SK-N-SH (cell line): ENCODE measurements around the gene EXOC3L1. TPM values are rescaled to one million over a fixed set of nuclear protein-coding genes. Genes with fewer than 3 reads are reported as not detected.

Experiments
- CTCF ChIA-PET: fragments of 300-600, 350-600 bp; formaldehyde crosslinking; extraction: SDS; loops from one replicate; lab custom pipeline; 2021; lab: Yijun Ruan, JAX
- POLR2A ChIA-PET: fragments of 350-600 bp; sonication (Branson Sonifier 250); formaldehyde crosslinking; extraction: SDS; loops from one replicate; lab custom pipeline; 2020; ENCODE audit warnings: antibody characterized with exemption, inconsistent platforms; lab: Yijun Ruan, JAX
- DNase-seq: peaks from one replicate; pipeline ENCODE4 v3.0.0; 2012
- H2AFZ ChIP-seq: fragments of 200-600 bp; sonication (generic); 2 replicates; pipeline ENCODE4 v1.8.1; 2016; ENCODE audit warnings: antibody characterized with exemption, mild to moderate bottlenecking, low read depth
- H3F3A ChIP-seq: fragments of 200-600 bp; sonication (generic); replicated peaks from 2 replicates; pipeline ENCODE3; 2016; ENCODE audit warnings: antibody characterized with exemption, mild to moderate bottlenecking; ENCODE audit not compliant: insufficient read depth
- H3K27ac ChIP-seq, 2 experiments: fragments of 200-500 bp in 1 of 2; fragments of 200-600 bp in 1 of 2; sonication (Bioruptor generic) in 1 of 2; sonication (generic), shearing (Covaris generic) in 1 of 2; 2 replicates each; pipeline versions ENCODE4 v1.5.1 to v1.6.1; 2014 to 2016; ENCODE audit warnings: low read depth in 2 of 2, inconsistent platforms in 1 of 2, low read length in 1 of 2, mild to moderate bottlenecking in 1 of 2, mixed read lengths in 1 of 2
- H3K27me3 ChIP-seq: fragments of 200-600 bp; sonication (generic), shearing (Covaris generic); 2 replicates; pipeline ENCODE4 v1.6.1; 2016; ENCODE audit warnings: mixed run types; ENCODE audit not compliant: insufficient read depth
- H3K36me3 ChIP-seq, 2 experiments: fragments of 200-500 bp in 1 of 2; fragments of 200-600 bp in 1 of 2; sonication (Bioruptor generic) in 1 of 2; sonication (generic) in 1 of 2; replicated peaks in 1 of 2; 2 replicates each; pipeline versions ENCODE3 to v1.5.1; 2014 to 2016; ENCODE audit warnings: low read length in 1 of 2, mild to moderate bottlenecking in 1 of 2; ENCODE audit not compliant: insufficient read depth in 2 of 2, control insufficient read depth in 1 of 2
- H3K4me1 ChIP-seq, 2 experiments: fragments of 200-500 bp in 1 of 2; fragments of 200-600 bp in 1 of 2; sonication (Bioruptor generic) in 1 of 2; sonication (generic), shearing (Covaris generic) in 1 of 2; 2 replicates each; pipeline versions ENCODE4 v1.5.1 to v1.6.1; 2014 to 2016; ENCODE audit warnings: low read depth in 1 of 2, low read length in 1 of 2, mixed run types in 1 of 2; ENCODE audit not compliant: insufficient read depth in 2 of 2, control insufficient read depth in 1 of 2
- H3K4me2 ChIP-seq: fragments of 200-600 bp; sonication (generic), shearing (Covaris generic); 2 replicates; pipeline ENCODE4 v1.6.1; 2017; ENCODE audit warnings: mixed run types
- H3K4me3 ChIP-seq, 2 experiments: fragments of 200-500 bp in 1 of 2; fragments of 200-600 bp in 1 of 2; sonication (Bioruptor generic) in 1 of 2; sonication (generic), shearing (Covaris generic) in 1 of 2; 2 replicates each; pipeline versions ENCODE4 v1.5.1 to v1.8.1; 2014 to 2016; ENCODE audit warnings: low read depth in 2 of 2, inconsistent platforms in 1 of 2, low read length in 1 of 2, mild to moderate bottlenecking in 1 of 2, mixed read lengths in 1 of 2, moderate library complexity in 1 of 2
- H3K79me2 ChIP-seq: fragments of 200-600 bp; sonication (generic); 2 replicates; pipeline ENCODE4 v1.8.1; 2017; ENCODE audit warnings: mild to moderate bottlenecking; ENCODE audit not compliant: insufficient read depth
- H3K9ac ChIP-seq: fragments of 200-600 bp; sonication (generic); 2 replicates; pipeline ENCODE4 v1.6.1; 2017; ENCODE audit warnings: mixed run types
- H3K9me2 ChIP-seq: fragments of 200-600 bp; sonication (generic); 2 replicates; pipeline ENCODE4 v1.6.1; 2017; ENCODE audit warnings: mixed run types
- H3K9me3 ChIP-seq: fragments of 200-600 bp; sonication (generic); 2 replicates; pipeline ENCODE4 v1.6.1; 2017; ENCODE audit warnings: mixed run types, mild to moderate bottlenecking, moderate library complexity
- H4K20me1 ChIP-seq: fragments of 200-600 bp; sonication (generic); 2 replicates; pipeline ENCODE4 v1.6.1; 2017; ENCODE audit warnings: mild to moderate bottlenecking, mixed run types; ENCODE audit not compliant: insufficient read depth
- EP300 ChIP-seq, 2 experiments: IDR thresholded peaks; 2 replicates each; pipeline versions ENCODE4 v1.4.0 to v1.6.1; 2012; ENCODE audit warnings: borderline replicate concordance in 1 of 2, low read depth in 1 of 2, low read length in 1 of 2
- FOXM1 ChIP-seq: IDR thresholded peaks from 2 replicates; pipeline ENCODE4 v1.4.0; 2012; ENCODE audit warnings: low read depth, mild to moderate bottlenecking
- GATA2 ChIP-seq: sonication (generic); formaldehyde crosslinking; IDR thresholded peaks from 2 replicates; pipeline ENCODE4 v1.5.0; 2020; ENCODE audit warnings: mild to moderate bottlenecking, missing genetic modification reagents
- IRF3 ChIP-seq: fragments of 150-350 bp; IDR thresholded peaks from 2 replicates; pipeline ENCODE4 v1.6.1; 2016; ENCODE audit warnings: mild to moderate bottlenecking, low read depth, low read length
- JUND ChIP-seq: IDR thresholded peaks from 2 replicates; pipeline ENCODE4 v1.4.0; 2012
- MAX ChIP-seq: IDR thresholded peaks from 2 replicates; pipeline ENCODE4 v1.4.0; 2012; ENCODE audit warnings: low read depth
- MEF2A ChIP-seq: IDR thresholded peaks from 2 replicates; pipeline ENCODE4 v1.4.0; 2012; ENCODE audit warnings: low read depth, borderline replicate concordance
- NFIC ChIP-seq: IDR thresholded peaks from 2 replicates; pipeline ENCODE4 v1.4.0; 2012; ENCODE audit warnings: borderline replicate concordance
- NRF1 ChIP-seq: IDR thresholded peaks from 2 replicates; pipeline ENCODE4 v1.6.1; 2012; ENCODE audit warnings: low read depth, mild to moderate bottlenecking, low read length
- POLR2AphosphoS5 ChIP-seq: IDR thresholded peaks from 2 replicates; pipeline ENCODE4 v1.6.1; 2012; ENCODE audit warnings: low read depth, low read length
- RAD21 ChIP-seq: IDR thresholded peaks from 2 replicates; pipeline ENCODE4 v1.6.1; 2012; ENCODE audit warnings: mild to moderate bottlenecking, low read length
- RCOR1 ChIP-seq: fragments of 150-350 bp; IDR thresholded peaks from 2 replicates; pipeline ENCODE4 v1.6.1; 2017; ENCODE audit warnings: antibody characterized with exemption, low read length
- RFX5 ChIP-seq: IDR thresholded peaks from 2 replicates; pipeline ENCODE4 v1.6.1; 2012; ENCODE audit warnings: mild to moderate bottlenecking, improper control_type of control experiment, low read length
- SIN3A ChIP-seq: IDR thresholded peaks from 2 replicates; pipeline ENCODE4 v1.6.1; 2012; ENCODE audit warnings: low read depth, mild to moderate bottlenecking, low read length, moderate library complexity, borderline replicate concordance
- SMC3 ChIP-seq: IDR thresholded peaks from 2 replicates; pipeline ENCODE4 v1.6.1; 2012; ENCODE audit warnings: low read depth, low read length, improper control_type of control experiment
- TAF1 ChIP-seq: IDR thresholded peaks from 2 replicates; pipeline ENCODE4 v1.6.1; 2012; ENCODE audit warnings: low read depth, mild to moderate bottlenecking, low read length, moderate library complexity, borderline replicate concordance
- TCF12 ChIP-seq: IDR thresholded peaks from 2 replicates; pipeline ENCODE4 v1.4.0; 2012
- YY1 ChIP-seq: IDR thresholded peaks from 2 replicates; pipeline ENCODE4 v1.4.0; 2012; ENCODE audit warnings: low read depth, mild to moderate bottlenecking
- ZBTB33 ChIP-seq: IDR thresholded peaks from 2 replicates; pipeline ENCODE4 v1.4.0; 2012; ENCODE audit warnings: low read depth, borderline replicate concordance
- WGBS: methylation state at CpG from one replicate; pipeline ENCODE4 v1.1.6; 2017; ENCODE audit warnings: low lambda C conversion rate; 5-methylcytosine and 5-hydroxymethylcytosine counted together
- polyA plus RNA-seq, 3 experiments: library from polyadenylated mRNA; depleted of rRNA; stranded (reverse); fragments of >200 nt; gene quantifications; 2 replicates each; pipeline ENCODE4 v1.2.3, GENCODE V29; 2012
- TF ChIP-seq, protein P1 (sequence below): IDR thresholded peaks from 2 replicates; pipeline ENCODE4; 2012

Gene EXOC3L1
- polyA plus RNA-seq, 1 of the 3 experiments (the other 2 are of a cell fraction): 0.46 TPM

- no peak for TF ChIP-seq IRF3
- TF ChIP-seq SIN3A: no peak
- TF ChIP-seq RCOR1: no peak
- TF ChIP-seq, protein P1, sequence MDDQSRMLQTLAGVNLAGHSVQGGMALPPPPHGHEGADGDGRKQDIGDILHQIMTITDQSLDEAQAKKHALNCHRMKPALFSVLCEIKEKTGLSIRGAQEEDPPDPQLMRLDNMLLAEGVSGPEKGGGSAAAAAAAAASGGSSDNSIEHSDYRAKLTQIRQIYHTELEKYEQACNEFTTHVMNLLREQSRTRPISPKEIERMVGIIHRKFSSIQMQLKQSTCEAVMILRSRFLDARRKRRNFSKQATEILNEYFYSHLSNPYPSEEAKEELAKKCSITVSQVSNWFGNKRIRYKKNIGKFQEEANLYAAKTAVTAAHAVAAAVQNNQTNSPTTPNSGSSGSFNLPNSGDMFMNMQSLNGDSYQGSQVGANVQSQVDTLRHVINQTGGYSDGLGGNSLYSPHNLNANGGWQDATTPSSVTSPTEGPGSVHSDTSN: no peak
- TF ChIP-seq SMC3: no peak
- no peak for TF ChIP-seq FOXM1
- no peak for TF ChIP-seq GATA2 (CRISPR knock-in tag)
- TF ChIP-seq EP300 (IDR thresholded peaks at IDR 0.05; ENCODE audit: borderline replicate concordance in 1 of 2, low read depth in 1 of 2, low read length in 1 of 2): no peak
- no peak for TF ChIP-seq TCF12
- no peak for TF ChIP-seq RFX5
Observed at GRCh38 chr16:67206129-67206837, 16.3 kb upstream of the EXOC3L1 start (continued).

DNA sequence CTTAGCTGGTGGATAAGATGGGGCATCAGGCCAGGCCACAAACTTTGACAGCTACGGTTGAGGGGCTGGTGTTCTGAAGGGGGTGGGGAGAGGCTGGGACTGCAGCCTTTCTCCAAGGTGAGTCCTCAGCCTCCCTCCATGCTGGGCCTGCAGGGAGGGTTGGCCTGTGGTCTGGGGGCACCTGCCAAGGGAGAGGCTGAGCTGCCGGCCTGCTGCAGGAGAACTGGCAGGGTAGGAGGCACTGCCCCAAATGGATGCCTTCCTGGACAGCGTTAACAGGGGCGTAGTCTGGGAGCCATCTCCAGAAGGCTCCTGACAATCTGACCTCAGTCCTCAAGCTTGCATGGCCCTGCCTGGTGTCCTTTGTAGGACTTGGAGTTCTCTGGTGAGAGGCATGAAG is 14.1 kb upstream of the EXOC3L1 start:
- no peak overlapping the region for H2AFZ ChIP-seq
- no peak overlapping the region for H3K4me2 ChIP-seq
- ChIA-PET CTCF (no interaction called here), POLR2A (no interaction called here)
- WGBS: 100% methylated on average over 3 of the region's 4 CpGs
- peaks cover 8 to 11% of the 10 kb centered on the region in 2 experiments; a peak in 2 of 4 replicates for H3K4me1 ChIP-seq
- TF ChIP-seq SMC3: no peak
- TF ChIP-seq POLR2AphosphoS5: 0 out of 2 replicates have a peak, but pooled peaks have one; percentile 10
- TF ChIP-seq, all 33 proteins: peak for 1
- no peaks in the 10 kb centered on the region for H3K27me3 ChIP-seq
- H3K4me3 ChIP-seq: no peak overlapping the region
- no peaks in the 10 kb centered on the region for H3K79me2 ChIP-seq
- H3K27ac ChIP-seq: no peak overlapping the region
- no peak for DNase-seq
- no peaks in the 10 kb centered on the region for H4K20me1 ChIP-seq
- no peaks in the 10 kb centered on the region for H3K9me3 ChIP-seq
- no peaks in the 10 kb centered on the region for H3K9me2 ChIP-seq
- H3K36me3 ChIP-seq: peaks cover 0 to 40% of the 10 kb centered on the region in 2 experiments
- H3K9ac ChIP-seq: no peak overlapping the region
- H3F3A ChIP-seq: peaks cover 4% of the 10 kb centered on the region

GRCh38 chr16:67202956-67203493 is 13.1 kb upstream of the EXOC3L1 start:
- Histone ChIP-seq H3K4me2 (no peak overlapping the region), H3K9me2 (no peaks in the 10 kb centered on the region), H3K27me3 (no peaks in the 10 kb centered on the region), H3K9me3 (no peaks in the 10 kb centered on the region), H3F3A (peaks cover 6% of the 10 kb centered on the region), H3K36me3 (peaks cover 6 to 49% of the 10 kb centered on the region in 2 experiments), H3K4me1 (peaks cover 6 to 11% of the 10 kb centered on the region in 2 experiments; a peak in 2 of 4 replicates), H2AFZ (no peak overlapping the region), H3K4me3 (no peak overlapping the region), H3K79me2 (no peaks in the 10 kb centered on the region), H3K9ac (no peak overlapping the region), H4K20me1 (no peaks in the 10 kb centered on the region), H3K27ac (no peak overlapping the region)
- no peak for DNase-seq
- WGBS: 89% methylated on average over 10 of the region's 23 CpGs
- ChIA-PET POLR2A (interaction anchor here (0.5 to 1.0 kb wide), 3 partner anchors 9 to 257 kb away, joined by 3 to 4 read pairs (median 3); no protein-coding TSS in a partner anchor), CTCF (interaction anchor here (1.0 to 1.2 kb wide), 2 partner anchors 14 to 48 kb away, joined by 3 read pairs; no protein-coding TSS in a partner anchor)
- TF ChIP-seq ZBTB33 (no peak), MEF2A (no peak), RAD21 (no peak), MAX (no peak), YY1 (no peak), TAF1 (no peak), NRF1 (no peak), NFIC (no peak), JUND (no peak), SMC3 (no peak), GATA2 (CRISPR knock-in tag) (no peak), RFX5 (no peak)
